ENCODE results near the gene ACTA1.
"Not testable (repeated sequence)": the region's sequence is repeated elsewhere in the genome, so short reads cannot be mapped to it uniquely, and the experiment has no call there.

The ACTA1 gene

DNA sequence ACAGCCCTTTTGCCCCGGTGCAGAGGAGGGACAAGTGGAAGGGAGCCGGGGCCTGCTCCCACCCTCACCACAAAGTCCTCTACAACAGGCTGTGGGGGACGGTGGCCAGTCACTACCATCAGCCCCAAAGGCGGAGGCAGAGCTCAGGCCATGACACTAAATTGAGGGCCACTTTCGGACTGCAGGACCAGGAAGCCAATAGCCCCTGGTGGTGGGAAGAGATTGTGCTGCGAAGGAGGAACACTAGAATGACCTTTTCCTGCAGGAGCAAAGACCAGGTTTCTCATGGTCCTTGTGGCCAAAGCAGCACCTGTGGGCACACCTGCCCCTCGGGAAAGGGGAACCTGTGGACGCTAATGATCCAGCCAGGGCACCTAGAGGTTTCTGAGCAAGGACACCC, 30.3 kb downstream of the ACTA1 start:
- TF ChIP-seq ZNF565 (CRISPR knock-in tag; conservative IDR thresholded peaks at IDR 0.05; ENCODE audit: low read depth): no peak
- TF ChIP-seq BACH2 (CRISPR knock-in tag; IDR thresholded peaks at IDR 0.05; ENCODE audit: borderline replicate concordance): no peak
- TF ChIP-seq OSR1 (CRISPR knock-in tag; IDR thresholded peaks at IDR 0.05): no peak
- ATAC-seq: no peak

DNA sequence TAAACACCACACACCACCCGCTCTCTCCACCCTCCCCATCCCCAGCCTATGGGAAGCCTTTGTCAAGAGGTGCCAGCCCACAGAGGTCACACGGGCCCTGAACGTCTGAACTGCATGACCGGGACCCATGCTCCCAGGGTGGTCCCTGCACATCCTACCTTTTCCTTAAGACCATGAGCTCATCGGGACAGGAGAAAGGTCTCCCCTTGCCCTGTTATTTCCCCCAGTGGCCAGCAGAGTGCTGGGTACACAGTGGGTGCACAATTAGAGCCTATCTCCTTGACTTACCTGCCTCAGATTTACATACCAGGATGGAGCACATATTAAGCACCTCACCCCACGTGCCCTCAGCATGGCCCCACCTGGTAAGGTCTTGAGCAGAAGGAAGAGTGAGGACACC, 30.9 kb downstream of the ACTA1 start:
- TF ChIP-seq TOX (CRISPR knock-in tag; IDR thresholded peaks at IDR 0.05; ENCODE audit: borderline replicate concordance) (no peak), RARB (CRISPR knock-in tag; IDR thresholded peaks at IDR 0.05) (no peak)
- ATAC-seq: no peak

DNA sequence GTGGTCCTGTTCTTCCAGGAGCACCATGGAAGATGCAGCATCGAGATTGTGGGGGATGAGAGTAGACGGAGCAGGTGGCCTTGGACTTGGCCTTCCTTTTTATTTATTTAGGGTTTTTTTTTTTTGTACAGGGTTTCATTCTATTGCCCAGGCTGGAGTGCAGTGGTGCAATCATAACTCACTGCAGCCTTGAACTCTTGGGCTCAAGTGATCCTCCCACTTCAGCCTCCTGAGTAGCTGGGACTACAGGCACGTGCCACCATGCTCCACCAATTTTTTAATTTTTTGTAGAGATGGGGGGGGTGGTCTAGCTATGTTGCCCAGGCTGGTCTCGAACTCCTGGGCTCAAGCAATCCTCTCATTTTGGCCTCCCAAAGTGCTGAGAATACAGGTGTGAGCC, 31.6 kb downstream of the ACTA1 start:
- ATAC-seq: not testable (repeated sequence)

DNA sequence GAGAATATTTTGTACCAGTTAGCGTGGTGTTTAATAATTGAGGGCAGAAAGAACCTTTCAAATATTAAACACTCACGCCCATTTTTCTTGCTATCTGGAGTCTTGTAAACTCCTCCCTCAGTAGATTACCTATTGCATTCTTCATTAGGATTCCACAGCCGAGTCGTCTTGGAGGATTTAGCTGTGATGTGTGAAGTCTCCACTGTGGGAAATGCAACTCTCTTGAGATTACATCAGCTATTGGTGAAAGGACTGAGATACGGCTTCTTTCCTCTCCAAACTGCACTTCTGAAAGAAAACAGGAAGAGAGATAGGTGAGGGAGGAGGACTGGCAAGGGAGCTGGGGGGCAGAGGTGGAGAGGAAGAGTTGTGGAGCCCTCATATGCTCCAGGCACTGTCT, 36.1 kb downstream of the ACTA1 start:
- TF ChIP-seq ZFP3 (CRISPR knock-in tag; IDR thresholded peaks at IDR 0.05): no peak
- no peak for TF ChIP-seq ZNF70 (CRISPR knock-in tag; IDR thresholded peaks at IDR 0.05)
- no peak for TF ChIP-seq TOX (CRISPR knock-in tag; IDR thresholded peaks at IDR 0.05; ENCODE audit: borderline replicate concordance)
- TF ChIP-seq, protein P1, sequence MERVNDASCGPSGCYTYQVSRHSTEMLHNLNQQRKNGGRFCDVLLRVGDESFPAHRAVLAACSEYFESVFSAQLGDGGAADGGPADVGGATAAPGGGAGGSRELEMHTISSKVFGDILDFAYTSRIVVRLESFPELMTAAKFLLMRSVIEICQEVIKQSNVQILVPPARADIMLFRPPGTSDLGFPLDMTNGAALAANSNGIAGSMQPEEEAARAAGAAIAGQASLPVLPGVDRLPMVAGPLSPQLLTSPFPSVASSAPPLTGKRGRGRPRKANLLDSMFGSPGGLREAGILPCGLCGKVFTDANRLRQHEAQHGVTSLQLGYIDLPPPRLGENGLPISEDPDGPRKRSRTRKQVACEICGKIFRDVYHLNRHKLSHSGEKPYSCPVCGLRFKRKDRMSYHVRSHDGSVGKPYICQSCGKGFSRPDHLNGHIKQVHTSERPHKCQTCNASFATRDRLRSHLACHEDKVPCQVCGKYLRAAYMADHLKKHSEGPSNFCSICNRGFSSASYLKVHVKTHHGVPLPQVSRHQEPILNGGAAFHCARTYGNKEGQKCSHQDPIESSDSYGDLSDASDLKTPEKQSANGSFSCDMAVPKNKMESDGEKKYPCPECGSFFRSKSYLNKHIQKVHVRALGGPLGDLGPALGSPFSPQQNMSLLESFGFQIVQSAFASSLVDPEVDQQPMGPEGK (CRISPR knock-in tag; IDR thresholded peaks at IDR 0.05; ENCODE audit: borderline replicate concordance): no peak
- TF ChIP-seq ESRRG (CRISPR knock-in tag; IDR thresholded peaks at IDR 0.05): no peak
- no peak for TF ChIP-seq ISL1 (CRISPR knock-in tag; IDR thresholded peaks at IDR 0.05)
- TF ChIP-seq, protein P2, sequence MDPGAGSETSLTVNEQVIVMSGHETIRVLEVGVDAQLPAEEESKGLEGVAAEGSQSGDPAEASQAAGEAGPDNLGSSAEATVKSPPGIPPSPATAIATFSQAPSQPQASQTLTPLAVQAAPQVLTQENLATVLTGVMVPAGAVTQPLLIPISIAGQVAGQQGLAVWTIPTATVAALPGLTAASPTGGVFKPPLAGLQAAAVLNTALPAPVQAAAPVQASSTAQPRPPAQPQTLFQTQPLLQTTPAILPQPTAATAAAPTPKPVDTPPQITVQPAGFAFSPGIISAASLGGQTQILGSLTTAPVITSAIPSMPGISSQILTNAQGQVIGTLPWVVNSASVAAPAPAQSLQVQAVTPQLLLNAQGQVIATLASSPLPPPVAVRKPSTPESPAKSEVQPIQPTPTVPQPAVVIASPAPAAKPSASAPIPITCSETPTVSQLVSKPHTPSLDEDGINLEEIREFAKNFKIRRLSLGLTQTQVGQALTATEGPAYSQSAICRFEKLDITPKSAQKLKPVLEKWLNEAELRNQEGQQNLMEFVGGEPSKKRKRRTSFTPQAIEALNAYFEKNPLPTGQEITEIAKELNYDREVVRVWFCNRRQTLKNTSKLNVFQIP (CRISPR knock-in tag; IDR thresholded peaks at IDR 0.05; ENCODE audit: borderline replicate concordance, low read depth): no peak
- TF ChIP-seq SNAI2 (CRISPR knock-in tag; IDR thresholded peaks at IDR 0.05): no peak
- no peak for ATAC-seq

DNA sequence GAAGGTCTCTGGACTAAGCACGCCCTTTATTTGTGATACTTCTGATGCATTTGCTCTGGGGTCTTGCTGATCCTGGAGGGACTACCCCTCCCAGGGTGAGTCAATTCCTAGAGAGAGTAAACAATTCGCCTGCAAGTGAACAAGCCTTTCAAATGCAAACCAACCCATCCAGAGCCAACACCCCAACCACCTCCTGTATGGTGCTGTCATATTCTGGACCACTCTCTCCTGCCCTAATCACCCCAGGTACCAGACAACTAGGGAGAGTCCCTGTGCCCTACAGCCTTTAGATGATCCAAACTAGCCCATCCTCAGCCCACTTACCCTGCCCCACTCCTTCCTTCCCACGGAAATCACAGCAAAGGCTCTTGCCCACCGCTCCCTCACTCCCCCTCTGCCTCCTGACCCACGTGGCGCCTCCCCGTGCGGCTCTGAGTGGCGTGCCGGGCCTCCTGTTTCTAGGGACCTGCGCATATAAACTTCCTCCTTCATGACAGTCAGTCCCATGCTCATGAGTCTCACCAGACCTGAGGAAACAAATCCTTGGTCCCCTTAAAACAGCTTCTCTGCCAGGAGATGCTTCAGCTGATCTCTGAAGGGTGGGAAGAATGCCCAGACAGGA, 37.2 kb downstream of the ACTA1 start:
- TF ChIP-seq, protein P3, sequence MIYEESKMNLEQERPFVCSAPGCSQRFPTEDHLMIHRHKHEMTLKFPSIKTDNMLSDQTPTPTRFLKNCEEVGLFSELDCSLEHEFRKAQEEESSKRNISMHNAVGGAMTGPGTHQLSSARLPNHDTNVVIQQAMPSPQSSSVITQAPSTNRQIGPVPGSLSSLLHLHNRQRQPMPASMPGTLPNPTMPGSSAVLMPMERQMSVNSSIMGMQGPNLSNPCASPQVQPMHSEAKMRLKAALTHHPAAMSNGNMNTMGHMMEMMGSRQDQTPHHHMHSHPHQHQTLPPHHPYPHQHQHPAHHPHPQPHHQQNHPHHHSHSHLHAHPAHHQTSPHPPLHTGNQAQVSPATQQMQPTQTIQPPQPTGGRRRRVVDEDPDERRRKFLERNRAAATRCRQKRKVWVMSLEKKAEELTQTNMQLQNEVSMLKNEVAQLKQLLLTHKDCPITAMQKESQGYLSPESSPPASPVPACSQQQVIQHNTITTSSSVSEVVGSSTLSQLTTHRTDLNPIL (CRISPR knock-in tag; IDR thresholded peaks at IDR 0.05; ENCODE audit: low read depth): no peak
- TF ChIP-seq TCF4 (CRISPR knock-in tag; IDR thresholded peaks at IDR 0.05; ENCODE audit: borderline replicate concordance) (no peak), ARNTL (CRISPR knock-in tag; IDR thresholded peaks at IDR 0.05; ENCODE audit: borderline replicate concordance, low read depth) (no peak), TOX (CRISPR knock-in tag; IDR thresholded peaks at IDR 0.05; ENCODE audit: borderline replicate concordance) (no peak), ZC3H10 (CRISPR knock-in tag; IDR thresholded peaks at IDR 0.05) (no peak), CSDC2 (CRISPR knock-in tag; IDR thresholded peaks at IDR 0.05) (no peak), ZFP3 (CRISPR knock-in tag; IDR thresholded peaks at IDR 0.05) (no peak)
- TF ChIP-seq, protein P4, sequence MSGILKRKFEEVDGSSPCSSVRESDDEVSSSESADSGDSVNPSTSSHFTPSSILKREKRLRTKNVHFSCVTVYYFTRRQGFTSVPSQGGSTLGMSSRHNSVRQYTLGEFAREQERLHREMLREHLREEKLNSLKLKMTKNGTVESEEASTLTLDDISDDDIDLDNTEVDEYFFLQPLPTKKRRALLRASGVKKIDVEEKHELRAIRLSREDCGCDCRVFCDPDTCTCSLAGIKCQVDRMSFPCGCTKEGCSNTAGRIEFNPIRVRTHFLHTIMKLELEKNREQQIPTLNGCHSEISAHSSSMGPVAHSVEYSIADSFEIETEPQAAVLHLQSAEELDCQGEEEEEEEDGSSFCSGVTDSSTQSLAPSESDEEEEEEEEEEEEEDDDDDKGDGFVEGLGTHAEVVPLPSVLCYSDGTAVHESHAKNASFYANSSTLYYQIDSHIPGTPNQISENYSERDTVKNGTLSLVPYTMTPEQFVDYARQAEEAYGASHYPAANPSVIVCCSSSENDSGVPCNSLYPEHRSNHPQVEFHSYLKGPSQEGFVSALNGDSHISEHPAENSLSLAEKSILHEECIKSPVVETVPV (CRISPR knock-in tag; IDR thresholded peaks at IDR 0.05): no peak
- TF ChIP-seq, protein P2 (CRISPR knock-in tag; IDR thresholded peaks at IDR 0.05; ENCODE audit: borderline replicate concordance, low read depth): no peak
- no peak; the same call in 2 of the 3 replicates for ATAC-seq

DNA sequence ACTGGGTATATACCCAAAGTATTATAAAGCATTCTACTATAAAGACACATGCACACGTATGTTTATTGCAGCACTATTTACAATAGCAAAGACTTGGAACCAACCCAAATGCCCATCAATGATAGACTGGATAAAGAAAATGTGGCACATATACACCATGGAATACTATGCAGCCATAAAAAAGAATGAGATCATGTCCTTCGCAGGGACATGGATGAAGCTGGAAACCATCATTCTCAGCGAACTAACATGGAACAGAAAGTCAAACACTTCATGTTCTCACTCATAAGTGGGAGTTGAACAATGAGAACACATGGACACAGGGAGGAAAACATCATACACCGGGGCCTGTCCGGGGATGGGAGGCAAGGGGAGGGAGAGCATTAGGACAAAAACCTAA, 39.4 kb downstream of the ACTA1 start:
- not testable (repeated sequence) for ATAC-seq
